LHCN-M2 (cell line): ENCODE data around the gene ACTR3C. TPM values are rescaled to one million over a fixed set of nuclear protein-coding genes. Genes with fewer than 3 reads are reported as not detected.

ENCODE experiments used
- DNase-seq: peaks from one replicate; pipeline ENCODE4 v3.0.0-alpha.2; 2012; ENCODE audit warnings: low read depth
- polyA plus RNA-seq: library from polyadenylated mRNA; unstranded; fragments of >200 nt; gene quantifications from one replicate; pipeline ENCODE4 v1.2.1, GENCODE V29; 2012; ENCODE audit warnings: missing spikeins
- total RNA-seq: library from RNA; depleted of rRNA; stranded (reverse); fragments of >200 nt; gene quantifications from 2 replicates; pipeline ENCODE4 v1.2.3, GENCODE V29; 2014; rRNA removed

Gene ACTR3C
- total RNA-seq = not detected in 2 replicates
- polyA plus RNA-seq = not detected

DNA sequence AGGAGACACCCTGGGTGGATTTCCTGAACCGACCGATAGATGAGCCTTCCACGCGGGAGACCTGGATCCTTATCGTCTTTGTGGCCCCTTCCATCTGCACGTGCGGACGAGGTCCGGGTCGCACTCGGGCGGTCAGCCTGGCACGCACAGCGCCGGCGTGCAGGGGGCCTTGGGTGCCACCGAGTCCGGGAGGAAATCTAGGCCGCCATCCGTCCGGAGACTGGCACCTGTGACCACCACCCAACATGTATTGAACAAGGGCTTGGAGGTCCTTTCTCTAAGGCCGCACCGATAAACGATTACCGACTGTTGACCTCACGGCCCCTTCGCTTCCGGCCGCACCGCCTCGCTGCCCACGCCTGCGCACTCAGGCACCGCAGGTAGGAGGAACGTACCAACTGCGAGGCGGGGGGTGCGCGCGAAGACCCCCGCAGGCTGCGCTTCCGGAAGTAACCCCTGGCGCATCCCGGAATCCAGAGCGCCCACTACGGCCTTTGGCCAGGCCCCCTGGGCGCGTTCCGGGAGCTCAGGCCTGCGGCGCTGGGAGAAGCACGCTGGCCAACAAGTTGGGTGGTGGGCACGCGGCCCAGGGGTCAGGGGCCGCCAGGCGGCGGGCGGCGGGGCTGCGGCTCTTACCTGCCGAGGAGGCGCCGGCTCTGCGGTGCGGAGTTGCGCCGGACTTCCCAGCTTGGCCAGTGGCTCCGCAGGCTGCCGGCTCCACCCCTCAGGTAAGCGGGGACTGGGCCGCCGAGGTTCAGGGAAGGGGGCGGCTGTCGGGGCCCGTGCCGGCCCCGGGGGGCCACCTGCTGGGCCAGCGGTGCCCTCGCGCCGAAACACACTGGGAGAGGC lies at the start of gene ACTR3C, which contains the start of gene LRRC61:
ACTR3C (minus strand) TSS at position 713 of the 849 bp plus-strand sequence. CDS start 28,249 bp downstream, outside the sequence.
LRRC61 (plus strand) TSS at position 523 of the 849 bp plus-strand sequence. CDS start 13,507 bp downstream, outside the sequence.
- no peak for DNase-seq

DNA sequence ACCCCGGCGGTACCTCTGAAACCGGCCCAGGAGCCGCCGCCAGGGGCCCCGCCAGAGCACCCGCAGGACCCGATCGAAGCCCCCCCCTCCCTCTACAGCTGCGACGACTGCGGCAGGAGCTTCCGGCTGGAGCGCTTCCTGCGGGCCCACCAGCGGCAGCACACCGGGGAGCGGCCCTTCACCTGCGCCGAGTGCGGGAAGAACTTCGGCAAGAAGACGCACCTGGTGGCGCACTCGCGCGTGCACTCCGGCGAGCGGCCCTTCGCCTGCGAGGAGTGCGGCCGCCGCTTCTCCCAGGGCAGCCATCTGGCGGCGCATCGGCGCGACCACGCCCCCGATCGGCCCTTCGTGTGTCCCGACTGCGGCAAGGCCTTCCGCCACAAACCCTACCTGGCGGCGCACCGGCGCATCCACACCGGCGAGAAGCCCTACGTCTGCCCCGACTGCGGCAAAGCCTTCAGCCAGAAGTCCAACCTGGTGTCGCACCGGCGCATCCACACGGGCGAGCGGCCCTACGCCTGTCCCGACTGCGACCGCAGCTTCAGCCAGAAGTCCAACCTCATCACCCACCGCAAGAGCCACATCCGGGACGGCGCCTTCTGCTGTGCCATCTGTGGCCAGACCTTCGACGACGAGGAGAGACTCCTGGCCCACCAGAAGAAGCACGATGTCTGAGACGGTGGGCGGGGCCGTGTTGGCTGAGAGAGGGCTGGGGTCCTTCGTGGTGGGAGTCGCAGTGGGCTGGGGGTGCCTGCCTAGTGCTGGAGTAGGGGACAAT lies 49.1 kb upstream of the ACTR3C start:
- DNase-seq = no peak

DNA sequence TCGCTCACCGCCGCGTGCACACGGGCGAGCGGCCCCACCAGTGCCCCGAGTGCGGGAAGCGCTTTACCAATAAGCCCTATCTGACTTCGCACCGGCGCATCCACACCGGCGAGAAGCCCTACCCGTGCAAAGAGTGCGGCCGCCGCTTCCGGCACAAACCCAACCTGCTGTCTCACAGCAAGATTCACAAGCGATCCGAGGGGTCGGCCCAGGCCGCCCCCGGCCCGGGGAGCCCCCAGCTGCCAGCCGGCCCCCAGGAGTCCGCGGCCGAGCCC lies 48.6 kb upstream of the ACTR3C start:
- DNase-seq = no peak

DNA sequence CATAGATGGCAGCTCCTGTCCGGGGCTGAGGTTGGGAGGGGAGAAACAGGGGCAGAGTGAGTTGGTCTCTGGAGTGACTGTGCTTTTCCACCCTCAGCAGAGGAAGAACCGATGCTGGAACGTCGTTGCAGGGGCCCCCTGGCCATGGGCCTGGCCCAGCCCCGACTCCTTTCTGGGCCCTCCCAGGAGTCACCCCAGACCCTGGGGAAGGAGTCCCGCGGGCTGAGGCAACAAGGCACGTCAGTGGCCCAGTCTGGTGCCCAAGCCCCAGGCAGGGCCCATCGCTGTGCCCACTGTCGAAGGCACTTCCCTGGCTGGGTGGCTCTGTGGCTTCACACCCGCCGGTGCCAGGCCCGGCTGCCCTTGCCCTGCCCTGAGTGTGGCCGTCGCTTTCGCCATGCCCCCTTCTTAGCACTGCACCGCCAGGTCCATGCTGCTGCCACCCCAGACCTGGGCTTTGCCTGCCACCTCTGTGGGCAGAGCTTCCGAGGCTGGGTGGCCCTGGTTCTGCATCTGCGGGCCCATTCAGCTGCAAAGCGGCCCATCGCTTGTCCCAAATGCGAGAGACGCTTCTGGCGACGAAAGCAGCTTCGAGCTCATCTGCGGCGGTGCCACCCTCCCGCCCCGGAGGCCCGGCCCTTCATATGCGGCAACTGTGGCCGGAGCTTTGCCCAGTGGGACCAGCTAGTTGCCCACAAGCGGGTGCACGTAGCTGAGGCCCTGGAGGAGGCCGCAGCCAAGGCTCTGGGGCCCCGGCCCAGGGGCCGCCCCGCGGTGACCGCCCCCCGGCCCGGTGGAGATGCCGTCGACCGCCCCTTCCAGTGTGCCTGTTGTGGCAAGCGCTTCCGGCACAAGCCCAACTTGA lies 48.0 kb upstream of the ACTR3C start:
- DNase-seq = no peak

DNA sequence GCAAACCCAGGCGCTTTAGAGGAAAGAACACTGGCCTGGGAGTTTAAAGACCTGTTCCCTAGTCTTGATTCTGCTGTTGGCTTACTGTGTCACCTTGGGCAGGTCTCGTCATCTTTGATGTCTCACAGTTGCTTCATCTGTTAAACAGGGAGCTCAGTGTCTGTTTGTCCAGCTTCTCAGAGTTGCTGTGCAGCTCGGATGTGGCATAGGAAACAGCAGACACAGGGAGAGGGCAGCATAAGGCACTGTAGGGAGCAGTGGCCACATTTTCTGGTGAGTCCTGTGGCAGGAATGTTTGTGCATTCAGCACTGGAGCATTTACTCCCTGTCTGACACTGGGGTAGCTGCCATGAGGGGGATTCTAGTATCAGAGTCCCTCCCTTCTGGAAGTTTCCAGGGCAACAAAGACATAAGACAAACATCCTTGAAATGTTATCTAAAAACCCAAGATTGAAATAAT lies 47.3 kb upstream of the ACTR3C start:
- peak; percentile 60 for DNase-seq

DNA sequence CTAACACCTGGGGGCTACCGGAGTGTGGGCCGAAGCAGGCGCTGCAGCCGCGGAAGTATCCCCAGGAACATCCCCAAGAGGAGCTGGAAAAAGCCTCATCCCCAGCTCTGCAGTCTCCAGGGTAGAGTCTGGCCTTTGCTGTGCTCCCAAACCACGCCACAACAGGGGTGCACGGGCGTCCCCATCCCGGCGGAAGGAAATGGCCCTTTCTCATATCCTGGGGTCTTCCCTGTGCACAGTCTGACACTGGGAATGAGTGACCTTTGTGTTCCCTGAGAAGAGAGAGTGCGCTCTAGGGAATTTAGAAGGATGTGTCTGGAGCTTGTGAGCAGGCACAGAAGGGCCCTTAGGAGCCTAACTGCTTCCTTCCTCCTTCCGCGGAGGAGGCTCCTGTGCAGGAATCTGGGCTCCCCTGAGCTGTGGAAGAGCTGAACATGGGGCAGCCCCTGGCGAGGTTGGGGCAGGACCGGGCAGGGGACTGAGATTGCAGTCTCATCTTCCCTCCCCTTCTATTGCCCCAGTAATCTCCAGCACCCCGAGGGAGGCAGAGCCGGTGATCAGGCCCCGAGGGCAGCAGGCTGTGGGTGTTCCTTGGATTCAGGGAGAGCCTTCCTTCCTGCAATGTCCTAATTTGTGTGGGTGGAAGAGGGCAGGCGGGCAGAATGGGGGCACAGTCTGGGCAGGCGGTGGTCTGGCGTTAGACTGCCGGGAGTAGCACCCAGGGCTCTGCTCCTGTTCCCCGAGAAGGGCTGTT lies 46.6 kb upstream of the ACTR3C start:
- DNase-seq = no peak

DNA sequence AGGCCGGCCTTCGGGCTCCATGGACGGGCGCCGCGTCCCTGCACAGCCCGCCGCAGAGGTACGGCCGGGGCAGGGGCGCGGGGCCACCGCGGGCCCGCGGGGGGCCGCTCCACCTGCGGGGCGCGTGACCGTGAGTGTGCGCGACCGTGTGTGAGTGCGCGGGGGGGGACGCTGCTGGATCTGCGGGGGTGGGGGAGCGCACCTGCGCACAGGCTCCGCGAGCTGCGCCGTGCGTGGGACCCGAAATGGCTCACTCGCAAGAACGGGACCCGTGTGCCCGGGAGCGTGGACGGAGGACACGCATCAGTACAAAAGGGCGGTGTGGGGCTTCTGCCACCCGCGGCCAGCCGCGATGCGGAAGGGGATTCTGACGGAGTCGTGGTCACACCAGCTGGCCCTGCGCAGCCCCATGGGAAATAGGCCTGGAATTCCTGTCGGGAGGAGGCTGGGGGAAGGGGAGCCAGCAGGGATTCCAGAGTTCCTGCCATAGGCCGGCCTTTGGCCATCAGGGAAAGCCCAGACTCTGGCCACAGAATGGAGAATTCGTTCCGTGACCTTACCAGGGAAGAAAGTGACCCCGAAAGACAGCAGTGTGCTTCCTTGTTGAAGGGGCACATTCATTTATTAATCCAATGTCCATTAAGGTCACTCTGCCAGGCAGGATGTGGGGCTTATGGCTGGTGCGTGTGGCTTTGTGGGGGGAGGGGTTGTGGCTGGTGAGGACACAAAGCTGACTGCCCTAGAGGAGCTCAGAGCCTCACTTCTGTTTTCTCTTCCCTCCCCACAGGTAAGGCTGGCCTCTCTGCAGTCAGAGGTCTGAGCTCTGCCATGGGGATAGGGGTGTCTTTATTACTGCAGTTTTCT lies 45.8 kb upstream of the ACTR3C start:
- peak; percentile 87 for DNase-seq

DNA sequence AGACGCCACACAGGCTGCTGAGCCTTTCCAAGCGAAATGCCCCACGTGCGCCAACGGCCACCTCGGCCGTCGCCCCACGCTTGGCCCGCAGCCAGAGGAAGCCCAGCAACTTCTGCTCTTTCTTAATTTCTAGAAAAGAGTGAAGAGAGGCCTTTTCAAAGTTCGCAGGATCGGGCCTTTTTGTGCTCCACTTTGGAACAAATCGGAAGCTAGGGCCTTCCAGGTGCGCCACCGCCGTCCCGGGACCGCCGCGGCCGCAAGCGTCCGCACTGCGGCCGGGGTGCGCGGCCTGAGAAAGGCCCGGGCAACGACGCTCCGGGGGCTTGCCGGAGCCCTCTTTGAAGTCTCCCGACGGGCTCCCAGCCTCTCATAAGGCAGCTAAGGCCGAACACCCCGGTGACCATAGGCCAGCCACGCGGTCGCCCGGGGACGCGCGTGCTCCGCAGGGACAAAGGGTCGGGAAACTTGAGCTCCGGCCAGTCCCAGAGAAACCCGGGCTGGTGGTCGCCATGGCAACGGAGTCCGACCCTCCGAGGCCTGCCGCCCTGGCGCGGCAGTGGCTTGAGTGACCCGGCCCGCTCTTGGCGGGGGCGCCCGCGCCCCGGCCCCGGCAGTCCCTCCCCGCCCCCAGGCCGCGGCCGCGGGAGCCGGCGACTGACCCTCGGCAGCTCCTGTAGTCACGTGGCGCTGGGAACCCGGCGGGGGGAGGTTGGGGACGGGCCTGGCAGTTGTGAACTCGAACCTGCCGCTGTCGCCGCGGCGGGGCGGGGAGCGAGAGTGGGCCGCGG lies 44.9 kb upstream of the ACTR3C start, which contains the start of gene REPIN1:
REPIN1 (plus strand) TSS at position 727 of the 788 bp plus-strand sequence. CDS start 890 bp downstream, outside the sequence.
- peak; percentile 86 for DNase-seq

DNA sequence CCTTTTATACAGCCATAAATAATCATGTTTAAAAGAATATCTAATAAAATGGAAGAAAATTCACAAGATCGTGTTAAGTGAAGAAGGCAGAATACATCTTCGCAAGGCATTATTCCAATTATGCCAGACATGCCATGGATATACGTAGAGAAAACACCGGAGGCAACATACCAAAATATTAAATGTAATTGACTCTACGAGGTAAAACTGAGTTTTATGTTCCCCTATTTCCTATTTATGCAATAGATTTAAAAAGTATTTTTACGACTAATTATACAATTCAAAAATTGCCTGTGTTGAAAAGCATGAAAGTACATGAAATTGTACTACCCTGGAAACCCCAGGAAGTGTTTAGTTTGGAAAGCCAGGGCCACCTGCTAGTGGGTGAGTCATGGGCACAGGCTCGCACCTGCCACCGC lies 44.3 kb upstream of the ACTR3C start:
- DNase-seq = no peak

DNA sequence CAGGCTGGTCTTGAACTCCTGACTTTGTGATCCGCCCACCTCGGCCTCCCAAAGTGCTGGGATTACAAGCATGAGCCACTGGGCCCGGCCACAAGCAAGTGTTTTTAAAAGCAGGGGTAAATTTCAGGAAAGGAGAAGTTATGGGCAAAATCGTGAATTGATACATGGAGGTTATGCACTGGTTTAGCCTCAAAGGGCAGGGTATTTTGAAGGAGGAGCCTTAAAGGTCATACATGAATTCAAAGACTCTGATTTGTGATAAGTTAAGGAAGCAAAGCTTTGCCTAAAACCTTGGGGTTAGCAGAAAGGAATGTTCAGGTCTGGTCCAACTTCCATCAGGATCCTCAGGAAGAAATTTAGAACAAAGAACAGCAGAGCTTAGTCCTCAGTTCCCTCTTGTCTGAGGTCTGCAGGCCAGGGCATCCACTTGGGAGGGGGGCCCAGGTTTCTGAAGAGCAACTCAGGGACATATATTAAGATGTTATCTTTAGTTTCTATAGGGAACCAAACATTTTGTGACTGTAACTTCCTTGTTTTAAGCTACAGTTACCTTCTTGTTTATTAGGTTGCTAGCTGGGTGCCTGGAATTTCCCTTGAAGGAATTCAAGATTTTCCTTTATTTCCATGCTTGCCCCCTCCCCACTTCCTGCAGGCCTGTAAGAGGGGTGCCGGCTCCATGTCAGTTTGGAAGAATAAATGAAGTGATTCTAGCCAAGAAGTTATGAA lies 42.5 kb upstream of the ACTR3C start:
- no peak for DNase-seq

DNA sequence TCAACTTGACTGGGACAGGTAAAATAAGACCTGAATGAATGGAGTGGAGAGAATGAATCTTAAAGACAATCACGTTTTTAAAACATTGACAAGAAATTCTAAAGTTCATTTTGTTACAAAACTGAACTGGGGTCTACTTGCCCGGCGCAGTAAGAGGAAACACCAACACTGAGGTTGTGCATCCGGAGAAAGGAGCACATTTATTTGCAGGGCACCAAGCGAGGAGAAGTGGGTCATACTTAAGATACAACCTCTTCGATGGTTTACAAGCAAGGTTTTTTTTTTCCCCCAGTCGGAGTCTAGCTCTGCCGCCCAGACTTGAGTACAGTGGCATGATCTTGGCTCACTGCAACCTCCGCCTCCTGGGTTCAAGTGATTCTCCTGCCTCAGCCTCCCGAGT lies 41.8 kb upstream of the ACTR3C start:
- no peak for DNase-seq

DNA sequence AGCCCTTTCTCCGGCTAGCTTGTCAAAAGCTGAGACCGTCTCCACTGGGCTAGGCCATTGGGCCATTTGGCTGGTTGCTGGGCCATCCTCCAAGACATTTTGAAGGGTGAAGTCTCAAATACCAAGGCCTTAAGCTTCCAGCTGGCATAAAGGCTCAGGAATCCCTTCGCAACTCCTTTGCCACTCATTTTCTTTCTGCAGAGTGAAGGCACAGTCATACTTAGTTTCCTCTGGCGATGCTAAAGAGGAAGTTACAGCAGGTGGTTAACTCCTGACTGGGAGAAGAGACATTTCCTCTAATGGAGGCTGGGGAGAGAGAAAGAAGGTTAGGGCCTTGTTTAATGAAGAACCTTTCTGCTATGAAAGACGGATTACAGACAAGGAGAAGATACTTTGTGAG lies 40.5 kb upstream of the ACTR3C start:
- no peak for DNase-seq

DNA sequence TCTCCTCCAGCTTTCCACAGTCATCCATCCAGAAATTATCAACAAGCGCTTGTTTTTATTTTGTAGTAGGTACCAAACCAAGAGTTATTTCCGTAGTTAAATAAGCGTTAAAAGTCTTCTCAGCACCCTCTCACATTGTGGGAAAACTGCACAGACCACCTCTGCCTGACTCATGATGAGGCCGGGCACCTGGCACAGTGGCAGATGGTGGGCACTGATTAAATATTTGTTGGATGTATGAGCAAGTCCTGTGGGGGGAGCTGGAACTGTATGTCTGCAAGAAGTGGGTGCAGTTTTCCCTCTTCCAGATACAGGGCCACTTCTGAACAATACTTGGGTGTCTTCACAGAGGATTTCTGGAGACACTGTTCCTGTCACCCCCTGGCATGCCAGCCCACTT lies 40.0 kb upstream of the ACTR3C start:
- no peak for DNase-seq

DNA sequence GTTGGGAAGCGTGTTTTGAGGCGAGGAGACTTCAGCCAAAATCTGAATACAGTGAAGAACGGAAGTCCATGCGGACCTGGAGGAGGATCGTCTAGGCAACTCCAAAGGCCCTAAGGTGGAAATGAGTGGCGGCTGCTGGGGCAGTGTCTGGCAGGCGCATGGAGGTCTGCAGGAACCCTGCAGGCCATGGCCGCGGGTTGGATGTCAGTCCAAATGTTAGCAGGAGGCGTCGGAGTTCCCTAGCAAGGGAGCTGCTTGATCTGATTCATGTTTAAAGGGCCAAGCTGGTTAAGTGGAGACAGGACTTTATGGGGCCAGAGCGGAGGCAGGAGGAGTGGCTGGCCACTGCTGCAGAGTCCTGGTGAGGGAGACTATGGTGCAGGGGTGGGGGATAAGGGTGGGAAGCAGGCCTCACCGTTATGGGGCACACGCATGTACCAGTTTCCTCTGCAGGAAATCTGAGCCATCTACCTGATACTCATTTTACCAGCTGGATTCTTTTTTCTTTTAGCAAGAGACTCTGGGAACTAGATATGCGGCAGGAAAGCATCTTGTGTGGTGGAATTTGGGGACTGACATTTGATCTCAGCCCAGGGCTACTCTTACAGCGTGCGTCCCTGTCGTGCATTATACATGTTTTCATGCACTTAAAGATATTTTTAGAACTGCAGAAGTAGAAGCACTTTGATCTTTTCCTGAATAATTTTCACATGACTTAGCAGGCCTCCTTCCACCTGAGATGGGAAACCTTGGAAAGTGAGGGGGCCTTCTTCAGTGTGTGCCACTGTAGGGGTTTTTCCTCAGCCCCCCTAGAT lies 38.7 kb upstream of the ACTR3C start:
- no peak for DNase-seq

DNA sequence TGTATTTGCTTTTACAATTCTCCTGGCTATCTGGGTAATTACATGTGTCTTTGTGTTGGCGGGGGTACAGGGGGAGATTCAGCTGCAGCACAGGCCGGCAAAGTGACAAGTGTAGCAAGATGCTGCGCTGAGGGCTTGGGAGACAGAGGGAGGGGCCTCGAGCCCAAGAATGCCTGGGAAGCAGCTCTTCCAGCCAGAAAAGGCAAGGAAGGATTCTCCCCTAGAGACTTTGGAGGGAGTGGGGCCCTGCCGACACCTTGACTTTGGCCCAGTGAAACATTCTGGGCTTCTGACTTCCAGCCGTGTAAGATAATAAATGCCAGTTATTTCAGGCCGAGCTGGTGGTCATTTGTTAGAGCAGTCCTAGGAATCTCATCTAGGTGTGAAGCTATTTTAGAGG lies 38.1 kb upstream of the ACTR3C start:
- DNase-seq = no peak

DNA sequence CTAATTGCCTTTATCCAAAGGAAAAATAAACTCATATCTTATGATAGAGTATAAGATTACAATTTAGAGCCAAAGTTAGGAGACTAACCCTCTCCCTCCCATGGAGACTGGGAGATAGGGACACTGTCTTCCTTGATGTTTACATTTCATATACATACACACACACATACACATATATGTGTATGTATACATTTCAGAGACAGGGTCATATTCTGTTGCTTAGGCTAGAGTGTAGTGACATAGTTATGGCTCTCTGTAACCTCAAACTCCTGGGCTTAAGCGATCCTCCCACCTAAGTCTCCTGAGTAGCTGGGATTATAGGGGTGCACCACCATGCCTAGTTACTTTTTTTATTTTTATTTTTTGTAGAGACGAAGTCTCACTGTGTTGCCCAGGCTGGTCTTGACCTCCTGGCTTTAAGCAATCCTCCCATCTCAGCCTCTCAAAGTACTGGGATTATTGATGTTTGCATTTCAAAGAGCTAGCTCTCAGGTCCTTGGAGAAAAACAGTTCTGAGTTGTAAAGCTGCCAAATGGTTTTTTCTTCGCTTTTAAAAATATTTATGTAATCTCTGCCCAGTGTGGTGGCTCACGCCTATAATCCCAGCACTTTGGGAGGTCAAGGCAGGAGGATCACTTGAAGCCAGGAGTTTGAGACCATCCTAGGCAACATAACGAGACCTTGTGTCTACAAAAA lies 37.2 kb upstream of the ACTR3C start:
- DNase-seq = no peak
